K562 (cell line): ENCODE results near the gene EXTL1. TPM values are rescaled to one million over a fixed set of nuclear protein-coding genes. Genes with fewer than 3 reads are reported as not detected.

Experiments used
- AFF1 ChIP-seq, 2 experiments: fragments of 450-650 bp; IDR thresholded peaks; 2 replicates each; pipeline ENCODE4 v1.6.1; 2018; ENCODE audit warnings: mild to moderate bottlenecking in 2 of 2, low read depth in 1 of 2; ENCODE audit not compliant: partially characterized antibody in 2 of 2
- CBX2 ChIP-seq: fragments of 200-600 bp; sonication (generic); IDR thresholded peaks from one replicate; pipeline ENCODE4 v1.6.1; 2012; ENCODE audit warnings: mild to moderate bottlenecking, low read length, inconsistent platforms; ENCODE audit not compliant: insufficient read depth, poor library complexity, severe bottlenecking
- CEBPG ChIP-seq, 3 experiments: fragments of 200-800 bp in 1 of 3; sonication (Bioruptor generic) in 1 of 3; sonication (generic) in 1 of 3; formaldehyde crosslinking in 1 of 3; IDR thresholded peaks in 2 of 3; conservative IDR thresholded peaks in 1 of 3; 2 replicates each; pipeline versions ENCODE4 v1.6.1 to v1.8.0; 2016 to 2022; ENCODE audit warnings: missing compliant biosample characterization in 2 of 3, missing genetic modification characterization in 2 of 3, mild to moderate bottlenecking in 1 of 3, missing genetic modification reagents in 1 of 3
- DLX4 ChIP-seq: fragments of 250-450 bp; sonication (Bioruptor Pico); IDR thresholded peaks from 2 replicates; pipeline ENCODE4 v1.6.1; 2021; ENCODE audit warnings: mild to moderate bottlenecking
- GATA2 ChIP-seq: sonication (generic); formaldehyde crosslinking; IDR thresholded peaks from 2 replicates; pipeline ENCODE4 v1.4.0; 2020; ENCODE audit warnings: mild to moderate bottlenecking, missing genetic modification reagents
- GTF2E2 ChIP-seq: fragments of 200-800 bp; sonication (Bioruptor generic); IDR thresholded peaks from 2 replicates; pipeline ENCODE4 v1.6.1; 2016; ENCODE audit warnings: missing genetic modification characterization, missing compliant biosample characterization
- HDAC2 ChIP-seq: fragments of 450-650 bp; IDR thresholded peaks from 2 replicates; pipeline ENCODE4 v1.6.1; 2016; ENCODE audit warnings: mild to moderate bottlenecking
- MCM7 ChIP-seq, 2 experiments: fragments of 450-650 bp; IDR thresholded peaks; 2 replicates each; pipeline ENCODE4 v1.6.1; 2016 to 2018
- NR2C1 ChIP-seq, 2 experiments: fragments of 450-650 bp; IDR thresholded peaks; 2 replicates each; pipeline ENCODE4 v1.6.1; 2017; ENCODE audit warnings: mild to moderate bottlenecking in 2 of 2, antibody characterized with exemption in 1 of 2, inconsistent platforms in 1 of 2, missing compliant biosample characterization in 1 of 2, missing genetic modification characterization in 1 of 2
- PTRF ChIP-seq: fragments of 450-650 bp; IDR thresholded peaks from 2 replicates; pipeline ENCODE4 v1.6.1; 2016; ENCODE audit warnings: mild to moderate bottlenecking, missing genetic modification characterization, missing compliant biosample characterization
- RERE ChIP-seq: sonication (generic); formaldehyde crosslinking; IDR thresholded peaks from 2 replicates; pipeline ENCODE4 v1.8.0; 2023; ENCODE audit warnings: missing genetic modification reagents, mild to moderate bottlenecking, borderline replicate concordance
- SMARCC2 ChIP-seq: fragments of 450-650 bp; IDR thresholded peaks from 2 replicates; pipeline ENCODE4 v1.6.1; 2017; ENCODE audit warnings: antibody characterized with exemption, moderate library complexity, mild to moderate bottlenecking, low read depth
- SMARCE1 ChIP-seq: fragments of 450-650 bp; IDR thresholded peaks from 2 replicates; pipeline ENCODE4 v1.7.1; 2016; ENCODE audit warnings: mild to moderate bottlenecking
- YY1 ChIP-seq, 3 experiments: IDR thresholded peaks; 2 replicates each; pipeline ENCODE4 v1.6.1; 2011; ENCODE audit warnings: low read length in 2 of 3, mild to moderate bottlenecking in 2 of 3, moderate library complexity in 2 of 3, borderline replicate concordance in 1 of 3, control low read depth in 1 of 3, low read depth in 1 of 3; ENCODE audit not compliant: insufficient read depth in 3 of 3, insufficient replicate concordance in 2 of 3, control insufficient read depth in 1 of 3, insufficient read length in 1 of 3; ENCODE audit errors: extremely low read depth in 1 of 3
- ZNF354B ChIP-seq: fragments of 250-450 bp; sonication (Bioruptor Pico); IDR thresholded peaks from 2 replicates; pipeline ENCODE4 v1.4.0; 2020
- polyA plus RNA-seq, 8 experiments: library from polyadenylated mRNA; depleted of rRNA in 4 of 8; stranded (reverse) in 5 of 8; unstranded in 3 of 8; fragments of >200 nt; fragmentation: Nextera tagmentation in 2 of 8; fragmentation: Illumina TruSeq in 1 of 8; extraction: Ambion mirVana in 2 of 8; extraction: Trizol in 1 of 8; gene quantifications; 2 replicates each; pipeline versions ENCODE4 v1.2.1 to v1.2.3, GENCODE V29; 2011 to 2014; ENCODE audit warnings: inconsistent platforms in 1 of 8, missing spikeins in 1 of 8
- total RNA-seq, 7 experiments: library from RNA; depleted of rRNA in 6 of 7; stranded (reverse); fragments of >200 nt in 6 of 7; fragmentation: Illumina TruSeq in 2 of 7; extraction: Trizol in 2 of 7; gene quantifications; 2 replicates each; pipeline versions ENCODE4 v1.2.1 to v1.2.3, GENCODE V29; 2011 to 2021; ENCODE audit warnings: low replicate concordance in 1 of 7

Gene EXTL1
- total and polyA plus RNA-seq, 9 of the 15 experiments (the other 6 are each of a cell fraction or from before 2014, with no cell fraction given) = 0.04 to 0.23 (median 0.08) TPM; not detected in 3

- TF ChIP-seq GTF2E2 (tag) = peak; percentile 80
- TF ChIP-seq MCM7 (IDR thresholded peaks at IDR 0.05) = no peak
- TF ChIP-seq NR2C1 (IDR thresholded peaks at IDR 0.05) = peak; percentile 61
- peak; percentile 84 for TF ChIP-seq NR2C1 (tag; IDR thresholded peaks at IDR 0.05)
- TF ChIP-seq DLX4 = no peak
- TF ChIP-seq ZNF354B (CRISPR knock-in tag) = no peak
- 0 out of 2 replicates have a peak, but pooled peaks have one; percentile 23 for TF ChIP-seq RERE (CRISPR knock-in tag)
- TF ChIP-seq SMARCE1 = peak; percentile 22
- peak; percentile 84 for TF ChIP-seq CEBPG (CRISPR knock-in tag; IDR thresholded peaks at IDR 0.05)
- TF ChIP-seq CEBPG (tag; conservative IDR thresholded peaks at IDR 0.05 in 1 of 2, IDR thresholded peaks at IDR 0.05 in 1 of 2) = peak; percentile 96 to 97
- TF ChIP-seq YY1 (IDR thresholded peaks at IDR 0.05; ENCODE audit: borderline replicate concordance in 1 of 3, control insufficient read depth in 1 of 3, extremely low read depth in 1 of 3, insufficient read depth in 3 of 3, insufficient read length in 1 of 3, insufficient replicate concordance in 2 of 3, low read depth in 1 of 3, low read length in 2 of 3) = no peak
- TF ChIP-seq SMARCC2 = 0 out of 2 replicates have a peak, but pooled peaks have one; percentile 24
- TF ChIP-seq CBX2 = no peak
- TF ChIP-seq GATA2 (CRISPR knock-in tag) = peak; percentile 79
- TF ChIP-seq HDAC2 = peak; percentile 46; the same call in 1 of the 2 replicates
- TF ChIP-seq AFF1 (IDR thresholded peaks at IDR 0.05; ENCODE audit: low read depth in 1 of 2, partially characterized antibody in 2 of 2) = peak in 1 of 2 experiments; percentile 24
- TF ChIP-seq PTRF = no peak
Observed at GRCh38 chr1:25996966-25997827, 24.4 kb upstream of the EXTL1 start (continued).
